SK-N-SH treated with all-trans-retinoic acid at 6 μM for 48 hours (cell line): Measurements from ENCODE around the gene COL4A4.

Experiments used
- ARNTL ChIP-seq: fragments of 450-650 bp; formaldehyde crosslinking; IDR thresholded peaks from 2 replicates; pipeline ENCODE4 v1.5.0; 2020; ENCODE audit warnings: low read depth, mild to moderate bottlenecking, moderate library complexity, borderline replicate concordance
- GLIS3 ChIP-seq: fragments of 250-450 bp; sonication (Bioruptor Pico); IDR thresholded peaks from 2 replicates; pipeline ENCODE4 v1.5.0; 2020; ENCODE audit warnings: mild to moderate bottlenecking, moderate library complexity
- ISL1 ChIP-seq: fragments of 250-450 bp; sonication (Bioruptor Pico); IDR thresholded peaks from 2 replicates; pipeline ENCODE4 v2.1.2; 2022; ENCODE audit warnings: mild to moderate bottlenecking, moderate library complexity
- SNAI2 ChIP-seq: fragments of 250-450 bp; sonication (Bioruptor Pico); IDR thresholded peaks from 2 replicates; pipeline ENCODE4 v1.5.0; 2020; ENCODE audit warnings: mild to moderate bottlenecking, moderate library complexity
- TCF4 ChIP-seq: fragments of 250-450 bp; sonication (Bioruptor Pico); IDR thresholded peaks from 2 replicates; pipeline ENCODE4 v1.8.0; 2021; ENCODE audit warnings: mild to moderate bottlenecking, moderate library complexity, borderline replicate concordance
- ZC3H10 ChIP-seq: fragments of 250-450 bp; sonication (Bioruptor Pico); IDR thresholded peaks from 2 replicates; pipeline ENCODE4 v1.5.1; 2021; ENCODE audit warnings: mild to moderate bottlenecking, moderate library complexity
- ZFP3 ChIP-seq: fragments of 250-450 bp; sonication (Bioruptor Pico); IDR thresholded peaks from 2 replicates; pipeline ENCODE4 v1.5.0; 2020; ENCODE audit warnings: mild to moderate bottlenecking, moderate library complexity
- TF ChIP-seq, protein P1 (sequence below): fragments of 250-450 bp; sonication (Bioruptor Pico); IDR thresholded peaks from 2 replicates; pipeline ENCODE4 v1.5.0; 2020; ENCODE audit warnings: mild to moderate bottlenecking, moderate library complexity
- TF ChIP-seq, protein P2 (sequence below): fragments of 250-450 bp; sonication (Bioruptor Pico); IDR thresholded peaks from 2 replicates; pipeline ENCODE4 v1.5.1; 2020; ENCODE audit warnings: low read depth, mild to moderate bottlenecking, moderate library complexity
- TF ChIP-seq, protein P3 (sequence below): fragments of 250-450 bp; sonication (Bioruptor Pico); IDR thresholded peaks from 2 replicates; pipeline ENCODE4 v1.8.0; 2020; ENCODE audit warnings: mild to moderate bottlenecking, moderate library complexity, borderline replicate concordance

DNA sequence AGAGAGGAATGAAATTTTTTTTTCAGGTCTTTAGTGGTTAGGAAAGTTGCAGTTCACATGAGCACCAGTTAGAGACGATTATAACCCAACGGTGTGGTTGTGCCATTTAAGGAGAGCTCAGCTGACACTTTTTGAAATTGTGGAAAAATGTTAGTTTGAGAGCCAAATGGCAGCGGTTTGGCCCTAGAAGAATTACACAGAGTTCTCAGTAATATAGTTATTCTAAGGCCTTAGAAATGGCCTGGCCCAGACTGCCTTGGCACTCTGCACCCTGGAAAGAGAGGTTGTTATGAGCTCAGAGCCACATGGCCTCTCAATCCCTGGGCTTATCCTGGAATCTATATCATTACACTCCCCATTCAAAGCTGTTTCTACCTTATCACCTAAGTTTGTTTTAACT, 210.8 kb downstream of the COL4A4 start:
- no peak for TF ChIP-seq ARNTL
- no peak for TF ChIP-seq GLIS3 (CRISPR knock-in tag)
- TF ChIP-seq ISL1 (CRISPR knock-in tag), result no peak
- no peak for TF ChIP-seq SNAI2 (CRISPR knock-in tag)
- TF ChIP-seq ZFP3 (CRISPR knock-in tag), result no peak
- no peak for TF ChIP-seq TCF4 (CRISPR knock-in tag)
- TF ChIP-seq ZC3H10 (CRISPR knock-in tag), result no peak
- TF ChIP-seq, protein P1, sequence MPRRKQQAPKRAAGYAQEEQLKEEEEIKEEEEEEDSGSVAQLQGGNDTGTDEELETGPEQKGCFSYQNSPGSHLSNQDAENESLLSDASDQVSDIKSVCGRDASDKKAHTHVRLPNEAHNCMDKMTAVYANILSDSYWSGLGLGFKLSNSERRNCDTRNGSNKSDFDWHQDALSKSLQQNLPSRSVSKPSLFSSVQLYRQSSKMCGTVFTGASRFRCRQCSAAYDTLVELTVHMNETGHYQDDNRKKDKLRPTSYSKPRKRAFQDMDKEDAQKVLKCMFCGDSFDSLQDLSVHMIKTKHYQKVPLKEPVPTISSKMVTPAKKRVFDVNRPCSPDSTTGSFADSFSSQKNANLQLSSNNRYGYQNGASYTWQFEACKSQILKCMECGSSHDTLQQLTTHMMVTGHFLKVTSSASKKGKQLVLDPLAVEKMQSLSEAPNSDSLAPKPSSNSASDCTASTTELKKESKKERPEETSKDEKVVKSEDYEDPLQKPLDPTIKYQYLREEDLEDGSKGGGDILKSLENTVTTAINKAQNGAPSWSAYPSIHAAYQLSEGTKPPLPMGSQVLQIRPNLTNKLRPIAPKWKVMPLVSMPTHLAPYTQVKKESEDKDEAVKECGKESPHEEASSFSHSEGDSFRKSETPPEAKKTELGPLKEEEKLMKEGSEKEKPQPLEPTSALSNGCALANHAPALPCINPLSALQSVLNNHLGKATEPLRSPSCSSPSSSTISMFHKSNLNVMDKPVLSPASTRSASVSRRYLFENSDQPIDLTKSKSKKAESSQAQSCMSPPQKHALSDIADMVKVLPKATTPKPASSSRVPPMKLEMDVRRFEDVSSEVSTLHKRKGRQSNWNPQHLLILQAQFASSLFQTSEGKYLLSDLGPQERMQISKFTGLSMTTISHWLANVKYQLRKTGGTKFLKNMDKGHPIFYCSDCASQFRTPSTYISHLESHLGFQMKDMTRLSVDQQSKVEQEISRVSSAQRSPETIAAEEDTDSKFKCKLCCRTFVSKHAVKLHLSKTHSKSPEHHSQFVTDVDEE (CRISPR knock-in tag), result no peak
- TF ChIP-seq, protein P2, sequence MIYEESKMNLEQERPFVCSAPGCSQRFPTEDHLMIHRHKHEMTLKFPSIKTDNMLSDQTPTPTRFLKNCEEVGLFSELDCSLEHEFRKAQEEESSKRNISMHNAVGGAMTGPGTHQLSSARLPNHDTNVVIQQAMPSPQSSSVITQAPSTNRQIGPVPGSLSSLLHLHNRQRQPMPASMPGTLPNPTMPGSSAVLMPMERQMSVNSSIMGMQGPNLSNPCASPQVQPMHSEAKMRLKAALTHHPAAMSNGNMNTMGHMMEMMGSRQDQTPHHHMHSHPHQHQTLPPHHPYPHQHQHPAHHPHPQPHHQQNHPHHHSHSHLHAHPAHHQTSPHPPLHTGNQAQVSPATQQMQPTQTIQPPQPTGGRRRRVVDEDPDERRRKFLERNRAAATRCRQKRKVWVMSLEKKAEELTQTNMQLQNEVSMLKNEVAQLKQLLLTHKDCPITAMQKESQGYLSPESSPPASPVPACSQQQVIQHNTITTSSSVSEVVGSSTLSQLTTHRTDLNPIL, result no peak
- TF ChIP-seq, protein P3, sequence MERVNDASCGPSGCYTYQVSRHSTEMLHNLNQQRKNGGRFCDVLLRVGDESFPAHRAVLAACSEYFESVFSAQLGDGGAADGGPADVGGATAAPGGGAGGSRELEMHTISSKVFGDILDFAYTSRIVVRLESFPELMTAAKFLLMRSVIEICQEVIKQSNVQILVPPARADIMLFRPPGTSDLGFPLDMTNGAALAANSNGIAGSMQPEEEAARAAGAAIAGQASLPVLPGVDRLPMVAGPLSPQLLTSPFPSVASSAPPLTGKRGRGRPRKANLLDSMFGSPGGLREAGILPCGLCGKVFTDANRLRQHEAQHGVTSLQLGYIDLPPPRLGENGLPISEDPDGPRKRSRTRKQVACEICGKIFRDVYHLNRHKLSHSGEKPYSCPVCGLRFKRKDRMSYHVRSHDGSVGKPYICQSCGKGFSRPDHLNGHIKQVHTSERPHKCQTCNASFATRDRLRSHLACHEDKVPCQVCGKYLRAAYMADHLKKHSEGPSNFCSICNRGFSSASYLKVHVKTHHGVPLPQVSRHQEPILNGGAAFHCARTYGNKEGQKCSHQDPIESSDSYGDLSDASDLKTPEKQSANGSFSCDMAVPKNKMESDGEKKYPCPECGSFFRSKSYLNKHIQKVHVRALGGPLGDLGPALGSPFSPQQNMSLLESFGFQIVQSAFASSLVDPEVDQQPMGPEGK, result no peak
